ENCODE data around the gene ENDOG. TPM values are rescaled to one million over a fixed set of nuclear protein-coding genes. Genes with fewer than 3 reads are reported as not detected.

ENDOG gene
- total RNA-seq, 1 experiment from 2014 or later: 16.7 TPM

GRCh38 chr9:128821584-128822406 is 3.5 kb downstream of the ENDOG start:
- H4K5ac ChIP-seq (ENCODE audit: insufficient read length, low read depth, low read length): no peak overlapping the region
- no peaks in the 10 kb centered on the region; the same call in none of the 2 replicates for H3K27me3 Mint-ChIP-seq (ENCODE audit: low read depth)
- H2BK120ac ChIP-seq (ENCODE audit: low read depth, low read length, poor library complexity, severe bottlenecking): no peak overlapping the region
- H3K23ac ChIP-seq (ENCODE audit: insufficient read length, low read depth, low read length): no peak overlapping the region
- peaks cover 11% of the 10 kb centered on the region for H3K23me2 ChIP-seq (ENCODE audit: insufficient read length, low read depth, low read length, poor library complexity, severe bottlenecking)
- no peaks in the 10 kb centered on the region for H3K79me2 ChIP-seq (ENCODE audit: insufficient read depth, low read length)
- H3K27ac Mint-ChIP-seq: peak overlapping the region in 2 of 3 experiments; percentile 7 to 73; a peak in 1 of 7 replicates
- no peak overlapping the region for H3K18ac ChIP-seq (ENCODE audit: insufficient read length, low read depth, low read length)
- no peak overlapping the region for H2BK12ac ChIP-seq (ENCODE audit: insufficient read length, low read depth, low read length)
- H3K27me3 ChIP-seq (ENCODE audit: insufficient read depth, low read length): no peaks in the 10 kb centered on the region
- no peak overlapping the region for H3K27ac ChIP-seq (ENCODE audit: insufficient read length, low read depth, low read length)
- no peak overlapping the region for H3K4ac ChIP-seq (ENCODE audit: low read depth, low read length)
- no peak for DNase-seq
- no peaks in the 10 kb centered on the region for H4K20me1 ChIP-seq (ENCODE audit: control insufficient read depth, insufficient read depth, insufficient read length)
- H3K56ac ChIP-seq (ENCODE audit: insufficient read length, low read depth, low read length): no peak overlapping the region
- no peak overlapping the region for H2AK5ac ChIP-seq (ENCODE audit: insufficient read length, low read length)
- no peaks in the 10 kb centered on the region for H3K9me3 Mint-ChIP-seq
- H3K36me3 Mint-ChIP-seq (ENCODE audit: insufficient read depth in 1 of 3, low read depth in 3 of 3): peaks cover 22 to 58% (median 55%) of the 10 kb centered on the region in 3 experiments; a peak in 6 of 7 replicates
- peaks cover 11 to 12% of the 10 kb centered on the region in 2 experiments for H3K4me1 Mint-ChIP-seq
- no peak for TF ChIP-seq CTCF (conservative IDR thresholded peaks at IDR 0.05)
- no peak overlapping the region for H3T11ph ChIP-seq (ENCODE audit: low read length)
- no peak overlapping the region for H4K8ac ChIP-seq (replicated peaks; ENCODE audit: insufficient read length, low read depth, low read length)
- no peaks in the 10 kb centered on the region for H3K79me1 ChIP-seq (ENCODE audit: insufficient read depth, low read depth, low read length, poor library complexity, severe bottlenecking)
- WGBS (ENCODE audit: extremely low coverage, insufficient read length, low lambda C conversion rate): no CpG with 5 or more reads among the region's 16 CpGs
- H4K91ac ChIP-seq (ENCODE audit: insufficient read length, low read depth, low read length): no peak overlapping the region
- no peak overlapping the region for H3K4me3 Mint-ChIP-seq
- H2AFZ ChIP-seq (ENCODE audit: low read length): no peak overlapping the region
- no peak overlapping the region for H3K9ac ChIP-seq (ENCODE audit: extremely low read depth, insufficient read length, low read length)
- no peak overlapping the region for H3K4me2 ChIP-seq (ENCODE audit: insufficient read depth, insufficient read length, low read length)
- no peaks in the 10 kb centered on the region for H3K4me1 ChIP-seq (ENCODE audit: insufficient read depth, low read length)
- H2BK20ac ChIP-seq (ENCODE audit: low read depth, low read length, poor library complexity, severe bottlenecking): no peak overlapping the region
- no peak overlapping the region for H2BK5ac ChIP-seq (ENCODE audit: insufficient read length, low read length)
- H3K9me3 ChIP-seq (ENCODE audit: control insufficient read depth, low read depth, low read length): no peaks in the 10 kb centered on the region
- H3K14ac ChIP-seq (ENCODE audit: insufficient read depth, low read length): no peak overlapping the region
- H2BK15ac ChIP-seq (ENCODE audit: low read depth, low read length): no peak overlapping the region

Measured in H9 (cell line).